T47D (cell line): ENCODE measurements around the gene SHH.
"Not testable (repeated sequence)": the region's sequence is repeated elsewhere in the genome, so short reads cannot be mapped to it uniquely, and the experiment has no call there.

Experiments
- DNase-seq, 2 experiments: peaks; one replicate each; pipeline versions ENCODE4 v3.0.0 to v3.0.0-alpha.2; 2011 to 2012; ENCODE audit warnings: low read depth in 1 of 2, low spot score in 1 of 2
- JUND ChIP-seq: IDR thresholded peaks from 2 replicates; pipeline ENCODE4 v1.6.1; 2012; ENCODE audit warnings: low read depth
- in situ Hi-C: cut with HindIII; loops from 2 replicates; pipeline ENCODE4 v1.10.0; 2016; ENCODE audit warnings: low sequenced_read_pairs, low pct_unique_long_range_greater_than_20kb

SHH gene

DNA sequence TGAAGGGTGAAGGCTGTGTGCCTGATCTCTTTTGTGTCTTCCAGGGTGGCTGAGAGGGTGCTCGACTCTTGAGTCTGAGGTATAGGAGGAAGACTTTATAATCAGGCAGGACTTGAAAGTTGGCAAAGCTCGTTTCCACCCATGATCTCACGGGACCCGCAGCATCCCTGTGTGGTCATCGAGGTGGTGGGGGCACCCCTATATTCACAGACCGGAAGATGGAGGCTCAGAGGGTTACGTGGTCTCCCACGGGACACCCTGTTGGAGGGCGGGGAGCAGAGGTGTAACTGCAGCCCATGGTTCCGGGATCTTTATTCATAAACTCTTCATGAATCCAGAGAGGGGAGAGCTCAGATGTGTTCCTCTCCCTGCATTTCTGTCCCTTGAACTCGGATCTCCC, 9.6 kb upstream of the SHH start:
- in situ Hi-C loops, result no loop called here
- TF ChIP-seq JUND, result no peak
- no peak for DNase-seq

DNA sequence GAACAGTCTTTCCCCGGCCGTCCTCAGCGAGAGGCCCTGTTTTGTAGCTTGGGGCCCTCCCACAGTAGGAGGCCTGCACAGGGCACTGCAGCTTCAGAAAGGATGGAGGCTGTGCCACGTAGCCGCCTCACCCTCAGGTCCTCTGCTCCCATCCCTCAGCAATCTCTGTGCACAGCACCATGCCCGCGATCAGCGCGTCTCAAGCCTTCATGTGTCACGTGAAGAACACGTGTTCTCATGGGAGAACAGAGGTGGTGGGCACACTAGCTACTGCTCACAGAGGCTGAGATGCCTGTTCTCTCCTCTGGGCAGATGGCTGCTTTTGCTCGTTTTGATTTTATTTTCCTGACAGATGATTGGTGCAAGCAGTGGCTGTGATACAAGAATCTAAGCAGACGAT, 8.5 kb upstream of the SHH start:
- in situ Hi-C loops, result no loop called here
- DNase-seq, result no peak
- TF ChIP-seq JUND, result no peak

DNA sequence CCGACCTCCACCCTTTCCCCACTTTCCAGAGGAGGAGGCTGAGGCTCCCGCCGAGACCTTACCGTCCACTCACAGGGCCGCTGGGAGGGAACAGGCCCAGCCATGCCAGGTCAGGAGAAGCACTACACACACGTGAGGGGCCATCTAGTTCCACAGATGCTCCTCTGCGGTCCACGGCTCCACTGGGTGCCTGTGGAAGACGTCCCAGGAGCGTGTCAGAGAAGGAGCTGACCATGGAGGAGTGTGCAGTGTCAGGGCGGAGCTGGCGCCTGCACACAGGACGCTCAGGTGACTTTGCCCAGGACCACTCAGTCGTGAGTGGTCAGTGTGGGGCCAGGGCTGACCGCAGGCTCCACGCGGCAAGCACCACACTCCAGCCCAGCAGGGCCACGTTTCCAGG, 8.0 kb upstream of the SHH start:
- no peak for TF ChIP-seq JUND
- in situ Hi-C loops, result no loop called here
- DNase-seq, result no peak

DNA sequence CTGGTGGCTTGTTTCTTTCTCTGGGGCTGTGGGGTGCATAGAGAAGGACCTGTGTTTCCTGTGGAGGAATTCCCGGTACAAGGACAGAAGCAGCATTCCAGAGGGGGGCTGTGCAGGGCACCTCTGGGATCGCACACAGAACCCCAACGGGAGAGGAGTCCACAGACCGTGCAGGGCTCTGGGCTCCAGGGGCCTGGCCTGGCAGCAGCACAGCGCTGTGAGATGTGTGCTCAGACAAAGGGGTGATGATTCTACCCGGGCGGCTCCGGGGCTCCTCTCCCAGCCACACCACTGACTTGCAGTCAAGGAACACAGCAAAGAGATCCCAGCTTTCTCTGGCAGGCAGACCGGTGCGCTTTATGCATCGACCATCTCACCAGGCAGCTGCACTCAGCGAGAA, 6.9 kb upstream of the SHH start:
- no peak for TF ChIP-seq JUND
- in situ Hi-C loops, result no loop called here
- DNase-seq, result no peak

DNA sequence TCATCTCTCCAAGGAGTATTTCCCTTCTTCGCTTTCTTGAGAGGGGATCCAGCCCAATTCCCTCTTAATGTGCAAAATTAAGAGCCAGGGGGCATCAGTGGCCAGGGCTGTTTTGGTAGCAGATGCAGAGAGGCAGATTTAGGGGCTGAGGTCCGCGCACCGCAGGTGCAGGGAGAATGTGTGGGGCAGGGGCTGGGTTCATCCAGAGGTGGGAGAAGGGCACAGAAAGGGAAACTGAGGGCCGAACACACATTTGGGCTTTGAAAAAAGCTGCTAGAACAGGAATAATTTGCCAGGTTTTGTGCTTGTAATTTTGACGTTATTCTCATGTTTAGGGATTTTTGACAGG, 6.5 kb upstream of the SHH start:
- TF ChIP-seq JUND, result no peak
- in situ Hi-C loops, result no loop called here
- no peak for DNase-seq

DNA sequence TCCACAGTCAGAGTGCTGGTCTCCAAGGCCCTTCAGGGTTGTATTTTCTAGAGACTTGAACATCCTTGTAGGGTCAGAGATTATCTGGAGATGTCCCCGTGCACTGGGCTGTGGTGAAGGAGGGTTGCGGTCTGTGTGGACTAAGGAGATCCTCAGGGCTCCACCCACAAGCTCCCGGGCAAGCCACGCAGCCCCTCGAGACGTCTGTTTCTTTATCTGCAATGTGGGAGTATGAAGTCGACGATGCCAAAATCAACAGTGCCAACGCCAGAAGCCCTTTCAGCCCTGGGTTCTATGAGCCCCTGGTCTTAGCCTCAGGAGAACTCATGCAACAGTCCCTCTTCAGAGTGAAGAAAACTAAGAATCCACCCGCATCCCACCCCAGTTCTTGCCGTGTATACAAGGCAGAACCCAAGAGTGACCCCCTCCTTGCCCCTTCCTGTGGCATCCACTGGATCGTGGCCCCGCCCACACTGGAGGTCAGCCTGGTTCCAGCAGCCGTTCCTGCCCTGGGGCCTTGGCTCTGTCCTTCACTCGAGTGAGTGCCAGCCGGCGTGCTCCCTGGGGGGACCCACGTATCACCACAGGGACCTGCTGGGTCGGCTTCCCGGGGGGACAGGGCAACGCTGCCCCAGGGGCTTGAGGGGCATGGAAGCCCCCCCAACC, 6.0 kb upstream of the SHH start:
- in situ Hi-C loops, result no loop called here

DNA sequence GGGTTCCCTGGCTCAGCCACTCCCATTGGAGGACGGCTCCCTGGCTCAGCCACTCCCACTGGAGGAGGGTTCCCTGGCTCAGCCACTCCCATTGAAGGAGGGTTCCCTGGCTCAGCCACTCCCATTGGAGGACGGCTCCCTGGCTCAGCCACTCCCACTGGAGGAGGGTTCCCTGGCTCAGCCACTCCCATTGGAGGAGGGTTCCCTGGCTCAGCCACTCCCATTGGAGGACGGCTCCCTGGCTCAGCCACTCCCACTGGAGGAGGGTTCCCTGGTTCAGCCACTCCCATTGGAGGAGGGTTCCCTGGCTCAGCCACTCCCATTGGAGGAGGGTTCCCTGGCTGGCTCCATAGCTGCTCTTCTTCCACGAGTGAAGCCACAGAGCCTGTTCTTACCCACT, 5.3 kb upstream of the SHH start:
- in situ Hi-C loops, DNase-seq: not testable (repeated sequence)

More for the DNA sequence above, 6.0 kb upstream of the SHH start:
- DNase-seq, result no peak
- no peak for TF ChIP-seq JUND

DNA sequence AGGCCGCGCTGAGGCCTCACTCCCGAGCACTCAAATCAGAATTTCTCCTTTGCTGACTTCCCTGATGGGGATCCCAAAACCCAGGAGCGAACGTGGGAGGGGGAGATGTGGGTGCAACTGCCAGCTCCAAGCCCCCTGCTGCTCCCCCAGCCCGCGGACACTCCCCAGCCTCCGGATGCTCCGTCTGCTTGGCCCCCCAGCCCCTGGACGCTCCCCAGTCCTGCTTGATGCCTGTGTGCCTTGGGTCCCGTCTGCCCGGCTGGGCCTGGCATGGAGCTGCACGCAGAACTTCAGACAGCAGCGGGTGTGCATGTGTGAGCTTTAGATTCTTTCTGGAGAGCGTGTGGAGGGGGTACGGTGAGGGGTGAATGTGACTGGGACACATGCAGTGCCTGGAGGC, 4.7 kb upstream of the SHH start:
- in situ Hi-C loops, result no loop called here
- TF ChIP-seq JUND, result no peak

DNA sequence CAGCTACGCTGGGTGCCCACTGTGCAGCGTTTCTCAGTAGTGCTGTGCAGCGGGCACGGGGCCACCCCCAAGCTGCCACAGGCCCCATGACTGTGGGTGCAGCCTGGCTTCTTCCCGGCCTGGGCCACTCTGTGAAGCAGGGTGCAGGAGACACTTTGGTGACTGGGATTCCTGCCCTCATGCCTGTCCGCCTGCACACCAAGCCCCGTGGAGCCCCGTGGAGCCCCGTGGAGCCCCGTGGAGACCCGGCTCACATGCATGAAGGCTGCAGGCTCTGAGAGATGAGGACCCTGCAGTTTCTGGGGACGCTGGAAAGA, 3.9 kb upstream of the SHH start:
- in situ Hi-C loops, result no loop called here
- no peak for TF ChIP-seq JUND
- DNase-seq, result no peak

More for the DNA sequence above, 4.7 kb upstream of the SHH start:
- no peak for DNase-seq

DNA sequence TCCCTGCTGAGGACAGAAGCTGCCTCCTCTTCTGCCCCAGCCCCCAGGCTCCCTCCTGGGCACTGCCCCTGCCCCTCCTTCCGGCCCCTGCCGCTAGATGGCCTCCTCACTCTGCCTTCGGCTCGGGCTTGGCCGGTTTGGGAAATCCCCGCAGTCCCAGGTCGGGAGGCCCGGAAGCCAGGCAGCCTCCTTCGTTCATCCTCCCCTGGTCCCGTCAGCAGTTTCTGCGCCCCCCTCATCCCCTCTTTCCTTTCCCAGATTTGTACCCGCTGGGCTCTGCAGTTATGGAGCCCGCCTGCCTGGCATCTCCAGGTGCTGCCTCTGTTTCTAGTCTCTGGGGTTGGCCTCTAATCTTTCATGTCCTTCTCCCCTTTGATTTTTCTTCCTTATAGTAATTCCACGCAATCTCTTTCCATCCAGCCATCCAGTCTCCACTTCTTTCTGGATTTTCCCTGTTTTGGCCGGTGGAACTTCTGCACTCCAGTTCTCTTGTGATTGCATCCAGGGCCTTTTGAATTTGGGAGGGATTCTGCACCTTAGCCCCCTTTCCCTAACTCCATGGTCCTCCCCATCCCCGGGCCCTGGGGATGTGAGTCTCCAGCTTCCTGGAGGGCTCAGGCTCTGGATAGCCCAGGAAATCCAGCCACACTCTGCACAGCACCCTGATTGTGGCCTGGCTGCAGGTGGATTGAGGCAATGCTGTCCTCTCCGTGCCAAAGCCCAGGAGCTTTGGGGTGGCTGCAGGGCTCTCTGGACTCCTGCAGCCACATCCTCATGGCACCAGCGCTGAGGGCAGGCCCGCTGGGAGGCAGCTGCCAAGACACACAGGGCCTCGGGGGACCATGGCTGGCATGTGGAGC, 3.3 kb upstream of the SHH start:
- no peak for TF ChIP-seq JUND
- peak; percentile 55 to 67 for DNase-seq
- in situ Hi-C loops, result no loop called here

DNA sequence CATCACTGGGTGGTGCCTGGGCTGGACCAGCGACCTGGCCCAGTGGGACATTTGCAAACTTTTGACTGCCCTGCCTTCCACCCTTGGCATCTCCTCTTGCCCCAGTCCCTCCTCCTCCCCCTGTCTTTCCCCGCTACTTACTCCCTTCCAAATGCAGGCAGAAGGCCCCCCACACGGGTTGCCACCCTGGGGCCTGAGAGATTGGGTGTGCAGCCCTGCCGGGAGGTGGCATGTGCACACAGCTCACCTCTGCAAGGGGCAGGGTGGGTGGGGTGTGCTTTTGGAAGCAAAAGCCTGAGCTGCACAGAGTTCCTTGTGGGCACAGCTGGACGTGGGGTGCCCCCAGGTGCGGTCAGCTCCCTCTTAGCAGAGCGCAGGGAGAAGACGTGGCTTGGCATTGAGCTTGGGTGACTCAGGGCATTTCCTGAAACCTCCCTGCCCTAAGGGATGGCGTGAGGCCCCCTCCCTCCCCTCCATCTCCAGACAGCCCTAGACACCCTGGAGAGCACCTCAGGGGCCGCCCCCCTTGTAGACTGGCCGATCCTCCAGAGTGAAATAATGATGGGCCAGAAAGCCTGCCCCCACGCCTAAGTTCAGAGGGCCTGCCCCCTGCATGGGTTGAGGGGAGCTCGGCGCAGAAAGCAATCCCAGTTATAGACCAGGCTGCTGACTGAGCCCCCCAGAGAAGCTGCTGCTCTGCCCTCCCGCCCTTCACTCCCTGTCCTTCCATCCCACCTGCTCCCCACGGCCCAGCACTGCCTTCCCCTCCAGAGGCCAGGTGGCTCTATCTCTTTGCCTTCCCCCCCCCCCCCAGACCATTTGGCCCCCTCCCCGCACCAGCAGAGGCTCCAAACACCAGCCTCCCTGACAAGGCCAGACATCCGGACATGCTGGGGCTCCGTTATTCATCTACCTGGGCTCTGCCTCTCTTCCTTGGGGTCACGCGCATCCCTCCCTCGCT, 2.3 kb upstream of the SHH start:
- TF ChIP-seq JUND, result no peak
- no peak for DNase-seq
- in situ Hi-C loops, result no loop called here

DNA sequence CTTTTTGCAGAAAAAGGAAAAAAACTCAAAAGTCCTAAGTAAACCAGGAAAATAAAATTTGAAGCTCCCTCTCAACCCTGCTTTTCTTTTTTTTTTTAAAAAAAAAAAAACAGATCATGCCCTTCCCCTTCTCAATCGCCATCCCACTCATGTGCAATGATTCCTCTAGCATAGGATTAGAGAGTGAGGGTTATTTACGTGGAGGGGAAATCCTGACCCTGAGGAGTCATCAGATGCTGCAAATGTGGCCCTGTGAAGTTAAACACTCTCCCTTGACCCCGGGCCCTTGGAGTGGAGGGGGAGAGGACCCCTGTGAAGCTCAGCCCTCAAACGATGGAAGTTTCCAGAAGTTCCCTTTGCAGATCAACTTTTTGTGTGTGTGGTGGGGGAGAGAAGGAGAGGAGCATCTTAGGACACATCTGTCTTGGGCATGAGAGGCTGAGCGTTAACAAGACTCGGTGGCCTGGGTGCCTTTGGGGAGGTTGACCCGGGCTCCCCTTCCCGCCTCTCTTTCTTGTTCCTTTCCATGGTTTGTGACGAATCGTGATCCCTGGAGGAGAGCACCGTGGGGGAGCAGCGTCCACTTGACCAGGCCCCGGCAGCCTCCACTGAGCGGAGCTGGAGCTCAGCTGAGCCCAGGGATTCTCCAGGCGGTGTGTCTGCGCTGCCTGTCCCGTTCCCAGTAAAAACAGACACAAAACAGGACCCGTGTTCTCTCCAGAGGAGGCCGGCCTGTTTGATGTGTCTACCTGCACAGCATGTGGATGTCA, 1.5 kb upstream of the SHH start:
- TF ChIP-seq JUND, result no peak
- no peak for DNase-seq
- in situ Hi-C loops, result no loop called here
